IPS-NIHi11 (cell line): ENCODE results near the gene LYRM2.

Experiments
- DNase-seq: peaks from one replicate; pipeline ENCODE4 v3.0.0; 2012; ENCODE audit warnings: mixed read lengths, low spot score

The LYRM2 gene

DNA sequence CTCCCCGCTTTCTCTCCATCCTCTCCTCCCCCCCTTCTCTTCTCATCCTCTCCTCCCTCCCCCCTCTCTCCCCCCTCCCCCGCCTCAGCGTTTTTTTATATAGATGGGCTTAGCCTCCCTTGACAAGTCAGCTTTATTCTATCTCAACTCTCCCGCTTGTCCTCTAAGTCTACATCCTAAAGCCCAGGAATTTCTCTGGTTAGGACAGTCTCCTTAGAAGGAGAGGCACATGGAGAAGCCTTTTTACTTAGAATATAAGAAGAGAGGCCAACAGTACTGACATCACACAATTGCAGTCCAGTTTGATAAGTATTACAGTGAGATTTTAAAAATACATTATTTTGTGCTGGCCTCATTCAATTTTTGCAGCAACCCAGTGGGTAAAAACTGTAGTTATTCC is 83.5 kb downstream of the LYRM2 start:
- no peak for DNase-seq

DNA sequence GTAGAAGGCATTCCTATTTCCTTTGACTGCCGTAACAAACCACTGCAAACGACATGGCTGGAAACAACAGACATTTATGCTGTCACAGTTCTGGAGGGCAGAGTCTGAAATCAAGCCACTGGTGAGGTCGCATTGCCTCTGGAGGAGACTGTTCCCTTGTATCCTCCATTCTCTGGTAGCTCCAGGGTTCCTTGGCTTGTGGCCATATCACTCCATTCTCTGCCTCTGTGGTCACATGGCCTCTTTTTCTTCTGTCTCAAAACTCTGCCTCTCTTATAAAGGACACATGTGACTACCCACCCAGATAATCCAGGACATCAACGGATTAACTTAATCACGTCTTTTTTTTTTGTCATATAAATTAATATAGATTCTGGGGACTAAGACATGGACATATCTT is 84.4 kb downstream of the LYRM2 start:
- DNase-seq = no peak

DNA sequence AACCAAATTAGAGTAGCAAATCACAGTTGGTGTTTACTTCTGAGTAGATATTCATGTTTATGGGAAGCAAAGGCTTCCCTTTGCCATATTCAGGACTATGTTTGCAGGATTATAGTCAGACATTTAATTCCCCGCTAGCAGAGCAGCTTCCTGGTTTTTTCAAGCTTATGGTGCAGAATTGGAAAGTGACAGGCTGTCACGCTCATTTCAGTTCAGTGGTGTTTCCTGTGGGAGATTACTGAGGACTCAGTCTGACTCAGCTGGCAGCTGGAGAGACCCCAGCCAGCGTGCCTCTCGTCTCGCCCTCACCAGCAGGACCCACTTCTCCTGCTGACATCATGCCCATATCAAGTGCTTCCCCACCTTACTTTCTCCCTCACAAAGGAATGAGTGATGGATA is 85.1 kb downstream of the LYRM2 start:
- no peak for DNase-seq

DNA sequence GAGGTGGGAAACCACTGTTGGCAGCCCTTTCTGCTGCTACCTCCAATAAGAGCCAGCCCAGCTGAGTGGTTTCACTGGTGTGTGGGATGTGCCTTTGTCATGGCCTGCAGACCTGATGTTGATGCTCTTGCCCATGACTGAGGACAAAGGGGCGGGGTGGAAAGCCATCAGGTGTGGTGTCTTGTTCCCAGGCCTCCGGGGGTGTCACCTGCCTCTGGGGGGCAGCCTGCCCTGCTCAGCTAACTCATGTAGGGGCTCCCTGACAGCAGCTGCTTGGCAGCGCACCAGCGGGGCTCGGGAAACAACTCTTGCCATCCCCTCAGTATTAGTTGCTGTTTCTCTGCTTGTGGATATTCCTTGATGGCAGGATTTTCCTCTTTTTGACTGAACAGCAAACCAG is 91.3 kb downstream of the LYRM2 start:
- DNase-seq = peak; percentile 16

DNA sequence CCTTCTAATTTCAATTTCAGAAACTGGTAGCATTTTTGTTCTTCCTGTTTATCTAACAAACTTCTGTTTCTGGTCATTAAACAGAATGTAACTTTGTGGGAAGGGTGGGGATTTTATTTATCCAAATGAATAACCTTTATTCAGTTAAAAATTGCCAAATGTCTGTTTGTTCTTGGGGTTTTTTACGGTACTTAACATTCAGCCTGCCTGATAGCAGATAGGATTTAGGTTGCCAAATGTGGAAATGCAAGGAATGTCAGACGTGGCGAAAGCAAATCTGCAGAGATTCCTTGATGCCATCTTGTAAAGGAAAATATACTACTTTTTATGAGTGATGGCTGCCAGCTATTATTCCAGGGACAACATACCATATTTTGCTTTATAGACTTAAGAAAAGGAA is 95.7 kb downstream of the LYRM2 start:
- no peak for DNase-seq

DNA sequence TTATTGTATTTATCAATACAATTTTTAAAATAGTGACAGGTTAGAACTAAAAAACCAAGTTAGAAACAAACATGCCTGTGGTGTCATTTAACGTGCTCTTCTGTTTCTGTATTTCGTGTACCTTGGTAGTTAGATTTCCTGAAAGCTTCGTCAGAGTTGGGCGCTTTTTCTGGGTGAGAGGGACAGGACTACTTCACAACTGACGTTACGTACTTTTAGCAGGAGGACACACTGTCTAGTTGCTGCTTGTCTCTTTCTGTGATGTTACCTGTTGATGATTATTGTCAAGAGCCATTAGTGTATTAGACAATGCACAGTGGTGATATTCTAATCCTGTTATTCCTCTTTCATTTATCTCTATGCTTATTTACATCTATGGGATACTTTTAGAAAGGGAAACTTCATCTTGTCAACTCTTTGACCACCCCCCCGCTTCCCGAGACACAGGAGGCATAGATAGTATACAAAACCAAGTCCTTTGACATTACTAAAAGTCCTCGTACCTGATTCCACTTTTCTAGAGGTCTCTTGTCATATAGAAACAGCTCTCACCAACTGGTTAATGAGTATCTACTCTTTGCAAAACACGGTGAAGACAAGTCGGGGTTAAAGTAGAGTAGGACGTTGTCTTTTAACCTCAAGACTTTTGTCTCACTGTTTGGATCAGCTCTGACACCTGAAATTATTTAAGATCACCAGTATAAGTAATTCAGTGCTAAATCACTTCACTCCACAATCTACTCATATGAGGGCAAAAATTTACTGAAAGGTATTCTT is 96.3 kb downstream of the LYRM2 start:
- DNase-seq = no peak

DNA sequence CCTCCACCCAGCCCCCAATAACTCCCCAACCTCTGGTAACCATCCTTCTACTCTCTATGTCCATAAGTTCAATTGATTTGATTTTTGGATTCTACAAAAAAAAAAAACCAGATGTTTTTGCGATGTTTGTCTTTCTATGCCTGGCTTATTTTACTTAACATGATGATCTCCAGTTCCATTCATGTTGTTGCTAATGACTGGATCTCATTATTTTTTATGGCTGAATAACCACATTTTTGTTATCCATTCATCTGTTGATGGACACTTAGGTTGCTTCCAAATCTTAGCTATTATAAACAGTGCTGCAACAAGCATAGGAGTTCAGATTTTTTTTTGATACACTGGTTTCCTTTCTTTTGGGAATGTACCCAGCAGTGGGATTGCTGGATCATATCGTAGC is 98.8 kb downstream of the LYRM2 start:
- DNase-seq = no peak

DNA sequence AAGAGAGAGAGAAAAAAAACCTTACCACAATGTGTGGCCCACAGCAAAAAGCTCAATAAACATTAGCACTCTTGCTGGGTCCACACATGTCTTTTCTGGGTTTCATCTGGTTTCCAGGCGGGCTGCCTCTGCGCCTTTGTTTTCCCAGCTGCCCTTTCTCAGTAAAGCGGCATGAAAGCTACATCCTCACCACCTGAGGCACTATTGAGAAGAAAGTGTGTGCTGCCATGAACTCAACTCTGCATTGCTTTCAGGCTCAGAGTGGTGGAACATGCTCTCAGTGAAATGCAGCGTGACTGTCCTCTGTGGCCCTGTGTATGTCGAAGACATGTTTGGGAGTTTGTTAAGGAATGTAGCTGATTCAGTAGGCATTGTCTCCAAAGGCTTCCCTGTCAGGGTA is 102.3 kb downstream of the LYRM2 start:
- peak; percentile 33 for DNase-seq

DNA sequence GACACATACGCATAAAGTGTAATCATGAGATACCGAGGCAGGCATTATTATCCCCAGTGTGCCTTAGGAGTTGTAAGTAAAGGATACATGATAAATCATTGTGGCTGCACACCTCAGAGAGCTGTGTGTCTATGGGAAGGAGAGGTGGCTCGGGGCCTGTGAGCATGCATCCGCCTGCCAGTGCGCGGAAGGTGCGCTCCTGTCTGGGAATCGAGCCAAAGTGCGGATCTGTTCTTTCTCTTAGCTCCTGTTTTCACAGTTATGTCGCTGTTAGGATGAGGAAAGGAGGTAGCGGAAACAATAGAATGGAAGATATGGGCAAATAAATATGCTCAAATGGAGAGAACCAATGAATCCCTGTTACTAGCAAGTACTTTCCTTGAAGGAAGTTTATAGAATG is 107.6 kb downstream of the LYRM2 start:
- no peak for DNase-seq

DNA sequence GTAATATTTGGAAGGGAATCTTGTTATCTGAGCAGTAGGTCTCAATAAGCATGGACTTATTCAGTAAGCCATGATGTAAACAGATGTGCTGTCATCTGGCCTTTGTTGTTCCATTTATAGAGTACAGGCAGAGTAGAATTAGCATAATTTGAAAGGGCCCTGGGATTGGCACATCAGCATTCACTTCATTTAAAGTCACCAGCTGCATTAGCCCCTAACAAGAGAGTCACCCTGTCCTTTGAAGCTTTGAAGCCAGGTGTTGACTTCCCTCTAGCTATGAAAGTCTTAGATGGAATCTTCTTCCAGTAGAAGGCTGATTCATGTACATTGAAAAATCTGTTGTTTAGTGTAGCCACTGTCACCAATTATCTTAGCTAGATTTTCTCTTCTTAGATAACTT is 109.7 kb downstream of the LYRM2 start:
- no peak for DNase-seq

DNA sequence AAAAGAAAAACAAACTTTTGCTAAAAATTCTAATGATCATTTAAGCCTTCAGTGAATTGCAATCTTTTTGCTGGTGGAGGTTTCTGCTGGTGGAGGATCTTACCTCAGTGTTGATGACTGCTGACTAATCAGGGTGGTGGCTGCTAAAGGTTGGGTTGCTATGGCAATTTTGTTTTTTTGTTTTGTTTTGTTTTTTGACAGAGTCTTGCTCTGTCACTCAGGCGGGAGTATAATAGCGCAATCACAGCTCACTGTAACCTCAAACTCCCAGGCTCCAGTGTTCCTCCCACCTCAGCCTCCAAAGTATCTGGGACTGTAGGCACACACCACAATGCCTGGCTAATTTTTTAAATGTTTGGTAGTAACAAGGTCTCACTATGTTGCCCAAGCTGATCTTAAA is 110.9 kb downstream of the LYRM2 start:
- DNase-seq = no peak

DNA sequence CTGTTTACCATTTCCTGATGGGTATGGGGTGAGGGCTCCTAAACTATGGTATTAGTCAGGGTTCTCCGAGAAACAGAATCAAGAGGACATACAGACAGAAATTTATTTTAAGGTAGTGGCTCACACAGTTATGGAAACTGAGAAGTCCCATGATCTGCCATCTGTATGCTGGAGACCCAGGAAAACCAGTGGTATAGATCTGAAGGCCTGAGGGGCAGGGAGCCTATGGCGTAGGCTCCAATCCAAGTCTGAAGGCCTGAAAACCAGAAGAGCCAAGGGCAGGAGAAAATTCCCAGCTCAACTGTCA is 112.0 kb downstream of the LYRM2 start:
- no peak for DNase-seq

DNA sequence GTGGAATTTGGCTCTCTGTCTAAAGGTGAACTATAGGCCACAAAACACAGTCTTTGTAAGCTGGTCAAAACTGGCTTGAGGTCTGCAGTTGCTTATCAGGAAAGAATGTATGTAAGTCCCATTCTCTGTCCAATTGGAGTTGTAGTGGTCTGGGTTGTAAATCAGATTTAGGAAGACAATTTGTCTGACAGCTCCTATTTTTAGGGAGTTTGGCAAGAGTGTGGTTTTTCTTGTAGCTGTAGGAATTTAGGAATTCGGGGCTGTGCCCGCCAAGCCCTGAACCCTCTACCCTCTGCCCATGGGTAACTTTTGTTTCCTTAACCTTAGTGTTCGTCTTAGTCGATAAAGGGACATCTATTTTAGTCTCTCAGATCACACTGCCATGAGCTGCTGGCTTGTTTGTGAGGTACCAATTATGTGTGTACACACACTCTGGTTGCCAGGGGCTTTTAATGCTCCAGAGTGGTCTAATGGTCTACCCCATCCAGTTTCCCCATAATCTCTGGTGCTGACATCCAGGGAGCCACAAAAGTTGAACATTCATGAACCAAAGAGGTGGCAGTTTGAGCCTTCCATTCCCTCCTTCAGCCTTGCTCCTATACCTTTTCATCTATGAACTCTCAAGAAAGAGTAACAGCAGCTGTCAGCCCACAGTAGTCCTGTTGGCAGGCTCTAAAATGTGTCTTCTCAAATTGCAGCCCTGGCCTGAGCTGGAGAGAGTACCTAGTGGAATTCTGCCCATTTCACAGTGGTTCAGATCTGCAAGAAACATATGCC is 112.6 kb downstream of the LYRM2 start:
- DNase-seq = no peak

DNA sequence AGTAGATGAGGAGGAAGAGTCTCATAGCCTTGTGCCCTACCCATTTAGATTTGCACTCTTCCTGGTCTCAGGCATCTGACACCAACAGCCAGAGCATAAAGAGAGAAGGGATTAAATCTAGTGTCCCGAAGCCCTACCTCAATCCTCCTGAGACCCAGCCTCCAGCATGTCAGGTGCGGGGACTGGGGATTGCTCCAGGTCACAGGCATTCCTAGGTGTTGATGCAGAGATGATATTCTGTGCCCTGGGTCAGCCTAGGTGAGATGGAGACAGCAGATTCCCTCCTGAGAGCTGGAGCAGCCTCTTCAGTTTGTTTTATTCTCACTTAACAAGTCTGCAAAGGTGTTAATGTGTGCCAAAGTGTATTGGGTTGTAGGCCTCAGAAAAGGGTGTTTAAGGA is 115.8 kb downstream of the LYRM2 start:
- DNase-seq = no peak

DNA sequence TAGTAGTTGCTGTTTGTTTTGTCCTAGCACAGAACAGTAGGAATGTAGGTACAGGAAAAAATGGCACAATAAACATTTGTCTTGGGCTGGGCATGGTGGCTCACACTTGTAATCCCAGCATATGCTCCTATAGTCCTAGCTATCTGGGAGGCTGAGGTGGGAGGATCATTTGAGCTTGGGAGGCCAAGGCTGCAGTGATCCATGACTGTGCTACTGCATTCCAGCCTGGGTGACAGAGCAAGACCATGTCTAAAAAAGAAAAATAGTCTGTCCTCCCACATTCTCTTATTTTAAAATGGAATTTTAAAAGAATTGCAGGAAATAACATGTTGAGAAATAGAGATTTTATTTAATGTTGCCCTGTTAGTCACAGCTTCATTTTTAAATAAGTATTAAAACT is 117.8 kb downstream of the LYRM2 start:
- no peak for DNase-seq

DNA sequence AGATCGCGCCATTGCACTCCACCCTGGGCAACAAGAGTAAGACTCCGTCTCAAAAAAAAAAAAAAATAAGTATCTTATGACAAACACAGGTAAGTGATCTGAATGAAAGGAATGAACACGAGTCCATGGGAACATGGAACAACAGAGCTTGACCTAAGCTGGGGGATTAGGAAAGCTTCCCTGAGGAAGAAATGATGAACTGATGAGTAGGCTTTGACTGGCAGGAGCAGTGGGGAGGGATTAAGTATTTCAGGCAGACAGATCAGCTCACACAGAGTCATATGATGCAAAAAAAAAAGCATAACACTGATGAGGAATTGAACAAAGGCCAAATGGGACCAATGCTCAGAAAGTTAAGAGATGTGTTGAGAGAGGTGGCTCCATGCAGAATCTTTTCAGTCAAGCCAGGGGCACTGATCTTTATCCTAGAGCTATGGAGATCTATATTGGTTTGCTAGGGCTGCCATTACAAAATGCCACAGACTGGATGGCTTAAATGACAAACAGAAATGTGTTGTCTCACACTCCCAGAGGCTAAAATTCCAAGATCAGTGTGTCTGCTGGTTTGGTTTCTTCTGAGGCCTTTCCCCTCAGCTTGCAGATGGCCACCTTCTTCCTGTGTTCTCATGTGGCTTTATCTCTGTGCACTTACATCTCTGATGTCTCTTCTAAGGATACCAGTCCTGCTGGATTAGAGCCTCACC is 120.0 kb downstream of the LYRM2 start:
- no peak for DNase-seq
